ENCODE measurements around the gene HAP1.

GRCh38 chr17:41692722-41693521 lies 41.5 kb downstream of the HAP1 start:
- no peak for TF ChIP-seq FOXM1 (IDR thresholded peaks at IDR 0.05; ENCODE audit: low read depth)
- no peak for TF ChIP-seq MXI1 (IDR thresholded peaks at IDR 0.05; ENCODE audit: low read depth, low read length)
- no peak for TF ChIP-seq CTCF (IDR thresholded peaks at IDR 0.05)
- TF ChIP-seq POLR2AphosphoS5 (IDR thresholded peaks at IDR 0.05; ENCODE audit: low read depth, low read length) = no peak; the same call in none of the 2 replicates
- no peak for TF ChIP-seq USF2 (IDR thresholded peaks at IDR 0.05; ENCODE audit: borderline replicate concordance, low read depth, low read length)
- no peak for TF ChIP-seq GATA2 (CRISPR knock-in tag; IDR thresholded peaks at IDR 0.05)
- no peak; the same call in 1 of the 2 replicates for TF ChIP-seq PBX3 (IDR thresholded peaks at IDR 0.05)
- TF ChIP-seq TAF1 (IDR thresholded peaks at IDR 0.05; ENCODE audit: borderline replicate concordance, low read depth, low read length) = no peak
- TF ChIP-seq REST (IDR thresholded peaks at IDR 0.05; ENCODE audit: low read depth, low read length) = no peak
- TF ChIP-seq MAX (IDR thresholded peaks at IDR 0.05; ENCODE audit: low read depth) = no peak
- TF ChIP-seq IRF3 (IDR thresholded peaks at IDR 0.05; ENCODE audit: low read depth, low read length) = no peak
- TF ChIP-seq JUND (IDR thresholded peaks at IDR 0.05) = peak; percentile 22; the same call in 1 of the 2 replicates
- TF ChIP-seq RXRA (IDR thresholded peaks at IDR 0.05; ENCODE audit: borderline replicate concordance, low read depth) = no peak

All from SK-N-SH (cell line).